ENCODE measurements around the gene PRDM10.

Gene PRDM10

DNA sequence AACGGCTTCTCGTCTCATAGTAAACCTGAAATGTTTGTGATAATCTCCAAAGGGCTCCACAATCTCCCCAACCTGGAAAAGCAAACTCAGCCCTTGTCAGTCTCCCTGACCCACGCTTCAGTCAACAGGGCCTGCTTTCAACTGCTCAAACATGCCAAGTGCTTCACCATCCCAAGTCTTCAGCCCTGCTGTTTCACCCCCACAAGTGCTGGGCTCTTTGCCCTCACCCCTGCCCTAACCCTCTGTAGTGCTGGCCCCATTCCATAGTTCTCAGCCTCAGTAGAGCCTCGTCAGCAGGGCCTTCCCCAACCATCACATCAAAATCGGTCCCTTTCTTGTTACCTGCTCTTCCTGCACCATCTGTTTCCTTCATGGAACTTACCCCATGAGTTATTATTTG is 63.9 kb downstream of the PRDM10 start:
- DNase-seq = no peak

GRCh38 chr11:129937592-129938238 is 64.9 kb downstream of the PRDM10 start:
- no peak for DNase-seq

DNA sequence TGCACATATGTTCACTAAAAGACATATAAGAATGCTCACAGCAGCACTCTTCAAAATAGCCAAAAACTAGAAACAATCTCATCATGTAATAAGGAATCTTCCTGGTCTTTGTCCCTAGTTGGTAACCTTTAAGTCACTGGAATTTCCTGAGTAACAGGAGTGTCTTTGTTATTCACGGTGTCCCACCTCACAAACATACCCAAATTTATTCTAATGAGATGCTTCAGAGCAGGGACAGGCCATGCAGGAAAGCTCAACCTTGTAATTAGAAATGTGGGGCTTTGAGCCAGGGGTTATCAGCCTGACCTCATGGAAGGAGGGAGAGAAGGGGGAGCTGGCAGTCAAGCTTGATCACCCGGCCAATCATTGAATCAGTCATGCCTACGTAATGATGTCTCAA is 66.9 kb downstream of the PRDM10 start:
- DNase-seq = no peak

GRCh38 chr11:129933891-129934290 is 68.7 kb downstream of the PRDM10 start:
- no peak for DNase-seq

GRCh38 chr11:129933262-129933661 is 69.4 kb downstream of the PRDM10 start:
- DNase-seq = no peak

GRCh38 chr11:129932381-129933067 is 70.1 kb downstream of the PRDM10 start:
- DNase-seq = no peak

DNA sequence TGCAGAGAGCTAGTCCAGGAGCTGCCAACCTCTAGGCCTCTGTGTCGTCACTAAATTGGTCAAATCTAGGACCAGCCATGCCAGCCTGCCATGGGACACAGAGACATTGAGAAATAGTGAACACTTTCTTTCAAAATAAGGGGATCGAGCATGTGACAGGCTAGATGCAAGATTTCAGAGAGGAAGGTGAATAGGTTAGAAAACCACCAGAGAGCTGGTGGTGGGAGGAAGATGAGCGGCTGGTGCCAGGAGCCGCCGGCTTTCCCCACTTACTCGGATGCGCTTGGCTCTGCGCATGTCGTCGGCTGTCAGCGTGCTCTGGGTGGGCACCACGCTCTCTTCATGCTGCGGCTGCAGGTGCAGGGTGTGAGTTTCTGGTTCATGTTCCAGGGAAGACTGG is 71.9 kb downstream of the PRDM10 start:
- DNase-seq = no peak

DNA sequence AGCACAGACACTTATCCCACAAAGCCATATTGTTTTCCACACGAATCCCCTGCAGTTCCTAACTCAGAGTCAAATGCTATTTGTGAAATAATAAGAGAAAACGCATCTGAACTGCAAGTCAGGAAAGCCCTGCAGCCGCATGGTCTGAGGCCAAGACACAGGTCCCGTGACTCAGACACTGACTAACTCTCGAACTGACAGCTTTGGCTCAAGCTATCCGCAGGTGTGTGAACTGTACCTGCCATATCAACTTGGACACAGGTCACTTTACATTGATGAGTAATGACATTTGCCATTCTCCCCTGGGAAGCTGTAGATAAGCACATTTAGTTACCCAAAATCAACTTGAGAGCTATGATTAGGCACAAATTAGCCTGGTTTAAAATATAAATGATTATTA is 72.3 kb downstream of the PRDM10 start:
- DNase-seq = no peak

DNA sequence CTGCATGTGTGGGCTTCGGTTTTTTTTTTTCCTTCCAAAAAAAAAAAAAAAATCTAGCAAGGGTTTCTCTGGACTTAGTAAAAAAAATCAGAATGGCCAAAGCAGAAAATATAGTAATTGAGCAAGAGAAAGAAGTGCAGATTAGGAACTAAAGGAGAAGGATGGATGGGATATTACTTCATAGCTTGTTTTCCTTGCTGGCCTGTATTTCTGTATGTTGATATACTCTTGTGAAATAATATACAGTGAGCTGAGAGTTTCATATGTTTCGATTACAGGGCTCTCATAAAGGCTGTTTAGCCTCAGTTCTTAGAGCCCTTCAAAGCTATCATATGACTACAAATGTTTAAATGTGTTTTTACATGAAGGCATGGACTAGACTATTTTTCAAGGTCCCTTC is 72.9 kb downstream of the PRDM10 start:
- DNase-seq = no peak

- DNase-seq = no peak
Observed at GRCh38 chr11:129928923-129929692, 73.5 kb downstream of the PRDM10 start.

GRCh38 chr11:129922674-129923073 is 80.0 kb downstream of the PRDM10 start:
- DNase-seq = no peak

DNA sequence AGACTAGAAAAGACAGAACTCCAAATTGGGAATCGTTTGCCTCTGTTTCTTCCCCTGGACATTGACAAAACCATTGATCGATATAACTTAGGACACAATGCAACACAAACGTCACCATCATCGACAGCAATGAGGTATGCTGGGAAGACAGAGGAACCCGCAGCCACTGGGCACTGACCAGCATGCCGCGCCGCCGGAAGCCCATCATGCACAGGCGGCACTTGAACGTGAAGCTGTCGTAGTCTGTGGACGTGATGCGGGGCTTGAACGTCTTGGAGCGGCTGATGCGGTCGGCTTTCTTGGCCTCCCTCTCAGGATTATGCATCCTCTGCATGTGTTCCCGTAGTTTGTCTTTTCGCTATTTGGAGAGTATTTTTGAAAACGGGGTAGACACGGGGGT is 84.3 kb downstream of the PRDM10 start:
- DNase-seq = no peak

DNA sequence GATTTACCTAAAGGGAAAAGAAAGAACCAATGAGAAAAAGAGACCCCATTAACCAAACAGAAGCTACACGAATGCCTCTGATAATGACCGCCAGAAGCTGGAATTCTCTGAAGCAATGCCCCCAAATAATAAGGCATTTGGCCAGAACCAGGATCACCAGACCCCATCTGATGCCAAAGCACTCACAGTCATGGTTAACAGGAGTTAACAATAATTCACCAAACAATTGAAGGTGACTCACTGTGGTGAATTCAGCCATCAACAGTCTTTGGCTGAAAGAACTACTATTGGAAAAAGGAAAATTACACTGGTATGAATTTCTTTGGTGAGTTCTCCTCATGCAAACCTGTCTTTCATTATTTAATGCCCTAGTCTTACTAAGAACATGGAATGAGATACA is 85.4 kb downstream of the PRDM10 start:
- DNase-seq = no peak

DNA sequence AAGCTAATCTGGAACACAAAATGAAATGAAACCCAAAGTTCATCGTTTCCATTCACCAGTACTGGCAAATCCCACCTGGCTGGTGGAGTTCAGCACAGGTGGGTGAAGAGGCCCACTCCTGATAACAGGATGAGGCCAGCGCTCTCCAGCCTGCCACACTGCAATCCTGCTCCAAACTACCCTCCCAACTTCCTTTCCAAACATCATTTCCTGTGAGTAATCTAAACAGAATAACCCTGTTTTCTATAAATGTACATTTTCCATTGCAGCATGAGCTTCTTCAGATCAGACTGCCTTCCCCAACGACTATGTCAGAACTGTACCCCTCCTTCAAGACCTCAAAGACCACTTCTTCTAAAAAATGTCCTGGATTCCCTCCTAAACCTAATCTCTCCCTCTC is 91.3 kb downstream of the PRDM10 start:
- DNase-seq = no peak

DNA sequence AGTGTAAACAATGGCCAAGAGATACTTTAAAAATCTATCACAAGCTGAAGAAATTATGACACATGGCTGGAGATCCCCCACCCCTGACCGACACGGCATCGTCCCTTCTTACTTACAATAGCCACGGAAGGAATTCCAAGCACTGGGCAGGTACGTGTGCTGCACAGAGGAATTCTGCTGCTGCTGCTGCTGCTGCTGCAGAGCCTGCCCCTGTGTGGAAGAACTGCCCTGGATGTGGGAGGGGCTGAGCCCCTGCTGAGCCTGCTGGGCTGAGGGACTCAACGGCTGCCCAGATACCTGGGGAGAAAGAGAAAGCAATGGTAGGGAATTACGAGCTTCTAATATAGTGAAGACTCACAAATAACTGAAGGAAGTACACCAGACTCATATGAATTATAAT is 92.3 kb downstream of the PRDM10 start:
- DNase-seq = no peak

DNA sequence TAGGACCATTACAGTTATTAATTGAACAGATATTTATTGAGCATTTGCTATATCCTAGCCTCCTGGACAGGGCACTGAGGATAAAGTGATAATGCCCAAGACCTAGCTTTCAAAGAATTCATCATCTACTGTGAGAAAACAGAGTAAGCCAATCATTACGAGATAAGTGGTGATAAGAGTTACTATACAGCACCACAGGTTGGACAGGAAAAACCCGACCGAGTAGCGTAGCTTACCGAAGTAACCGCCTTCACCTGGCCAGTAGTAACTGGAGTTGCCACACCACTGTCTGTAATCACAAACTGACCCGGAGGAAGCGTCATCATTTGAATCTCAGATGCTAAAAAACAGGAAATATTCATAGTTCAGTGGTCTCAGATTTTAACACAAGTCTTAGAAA is 97.2 kb downstream of the PRDM10 start:
- no peak for DNase-seq

- no peak for DNase-seq
Observed at GRCh38 chr11:129896062-129896461, 106.6 kb downstream of the PRDM10 start.

GRCh38 chr11:129895126-129896041 is 107.3 kb downstream of the PRDM10 start, which contains the start of gene NFRKB:
Gene NFRKB, minus strand, starts transcription at chr11:129895578. Its CDS starts 2,729 bp downstream, at chr11:129892849.
- DNase-seq = no peak

DNA sequence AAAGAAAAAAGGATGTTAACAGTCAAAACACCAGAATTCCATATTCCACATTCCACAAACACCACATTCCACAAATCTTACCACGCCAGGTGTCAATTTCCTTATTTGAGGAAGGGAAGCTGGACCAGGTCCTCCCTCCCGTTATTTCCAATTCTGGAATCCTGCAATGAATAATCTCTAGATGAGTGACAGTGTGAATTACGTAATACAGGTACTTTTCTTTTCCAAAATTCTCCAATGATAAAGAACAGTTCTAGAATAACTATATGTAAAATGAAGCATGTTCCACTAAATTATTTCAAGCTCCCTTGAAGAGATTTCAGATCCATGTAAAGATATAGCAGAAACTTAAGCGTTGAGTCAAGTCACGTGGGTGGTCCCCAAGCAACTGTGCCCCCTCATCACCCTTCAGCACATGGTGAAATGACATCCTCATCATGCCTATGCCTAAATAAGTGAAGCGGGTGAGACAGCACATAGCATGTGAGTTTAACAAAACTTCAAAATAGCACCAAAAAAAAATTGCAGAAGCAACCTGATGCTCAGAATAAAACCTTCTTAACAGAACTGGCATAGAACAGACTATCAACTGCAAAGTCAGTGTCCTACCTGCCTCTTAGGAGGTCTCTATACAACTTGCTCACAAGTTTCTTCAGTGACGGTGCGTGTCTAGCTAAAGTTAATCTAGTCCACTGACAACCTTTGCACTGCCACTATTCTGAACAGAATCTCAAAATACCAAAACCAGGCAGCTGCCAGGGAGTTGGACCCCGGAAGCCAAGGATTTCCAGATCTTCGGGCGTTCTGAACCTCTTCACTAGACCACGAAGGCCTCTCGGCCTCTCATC is 108.1 kb downstream of the PRDM10 start:
- DNase-seq = no peak

GRCh38 chr11:129888451-129888850 is 114.2 kb downstream of the PRDM10 start:
- DNase-seq = no peak

GRCh38 chr11:129885381-129885780 is 117.3 kb downstream of the PRDM10 start:
- no peak for DNase-seq

DNA sequence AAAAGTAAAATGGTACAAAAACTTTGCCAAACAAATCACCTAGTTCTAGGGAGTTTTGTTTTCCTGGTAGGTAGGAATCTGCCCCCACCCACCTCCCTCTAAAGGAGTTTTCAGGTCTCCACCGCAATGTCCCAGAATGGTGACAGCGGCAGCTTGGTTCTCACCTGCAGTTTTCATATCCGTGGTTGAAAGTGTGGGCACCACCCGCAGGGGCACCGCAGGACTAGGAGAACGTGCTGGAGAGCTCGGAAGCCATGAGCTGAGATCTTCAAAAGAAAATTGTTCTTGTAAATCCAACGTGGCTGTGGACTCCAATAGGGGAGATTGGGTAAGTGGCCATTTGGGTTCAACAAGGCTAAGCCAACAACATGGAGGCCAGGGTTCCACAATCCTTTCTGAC is 118.1 kb downstream of the PRDM10 start:
- no peak for DNase-seq

Measured in GOT3 (cell line).